K562 (cell line): ENCODE measurements around the gene SMIM29. TPM values are rescaled to one million over a fixed set of nuclear protein-coding genes. Genes with fewer than 3 reads are reported as not detected.

Source experiments
- ELF4 ChIP-seq: fragments of 450-650 bp; formaldehyde crosslinking; IDR thresholded peaks from 2 replicates; pipeline ENCODE4 v1.4.0; 2022; ENCODE audit warnings: missing genetic modification characterization
- FOXP4 ChIP-seq: sonication (generic); formaldehyde crosslinking; IDR thresholded peaks from 2 replicates; pipeline ENCODE4 v1.8.0; 2022; ENCODE audit warnings: mild to moderate bottlenecking, missing genetic modification reagents, borderline replicate concordance
- JUNB ChIP-seq: fragments of 450-650 bp; formaldehyde crosslinking; conservative IDR thresholded peaks from 2 replicates; pipeline ENCODE4 v1.4.0; 2020; ENCODE audit warnings: mild to moderate bottlenecking
- ZNF146 ChIP-seq: IDR thresholded peaks from one replicate; pipeline ENCODE4 v1.6.1; 2018; ENCODE audit warnings: missing compliant biosample characterization; ENCODE audit not compliant: unreplicated experiment
- ZNF175 ChIP-seq: fragments of 200-800 bp; sonication (Bioruptor generic); IDR thresholded peaks from 2 replicates; pipeline ENCODE4 v1.6.1; 2016; ENCODE audit warnings: low read depth, mild to moderate bottlenecking, missing genetic modification characterization, missing compliant biosample characterization
- ZNF449 ChIP-seq: fragments of 250-450 bp; sonication (Bioruptor Pico); IDR thresholded peaks from 2 replicates; pipeline ENCODE4 v1.8.0; 2022; ENCODE audit warnings: moderate library complexity, mild to moderate bottlenecking, inconsistent platforms
- ZNF75A ChIP-seq: fragments of 450-650 bp; formaldehyde crosslinking; IDR thresholded peaks from 2 replicates; pipeline ENCODE4 v1.4.0; 2020; ENCODE audit warnings: mild to moderate bottlenecking
- ZNF780A ChIP-seq: fragments of 250-450 bp; sonication (Bioruptor Pico); IDR thresholded peaks from 2 replicates; pipeline ENCODE4 v1.5.0; 2021; ENCODE audit warnings: mild to moderate bottlenecking
- polyA plus RNA-seq, 8 experiments: library from polyadenylated mRNA; depleted of rRNA in 4 of 8; stranded (reverse) in 5 of 8; unstranded in 3 of 8; fragments of >200 nt; fragmentation: Nextera tagmentation in 2 of 8; fragmentation: Illumina TruSeq in 1 of 8; extraction: Ambion mirVana in 2 of 8; extraction: Trizol in 1 of 8; gene quantifications; 2 replicates each; pipeline versions ENCODE4 v1.2.1 to v1.2.3, GENCODE V29; 2011 to 2014; ENCODE audit warnings: inconsistent platforms in 1 of 8, missing spikeins in 1 of 8
- total RNA-seq, 7 experiments: library from RNA; depleted of rRNA in 6 of 7; stranded (reverse); fragments of >200 nt in 6 of 7; fragmentation: Illumina TruSeq in 2 of 7; extraction: Trizol in 2 of 7; gene quantifications; 2 replicates each; pipeline versions ENCODE4 v1.2.1 to v1.2.3, GENCODE V29; 2011 to 2021; ENCODE audit warnings: low replicate concordance in 1 of 7
- TF ChIP-seq, protein P1 (sequence below): sonication (generic); formaldehyde crosslinking; IDR thresholded peaks from 2 replicates; pipeline ENCODE4 v1.8.1; 2023; ENCODE audit warnings: mild to moderate bottlenecking, missing genetic modification reagents
- TF ChIP-seq, protein P2 (sequence below): sonication (generic); formaldehyde crosslinking; IDR thresholded peaks from 2 replicates; pipeline ENCODE4 v1.8.1; 2023; ENCODE audit warnings: missing genetic modification reagents, mild to moderate bottlenecking, borderline replicate concordance
- TF ChIP-seq, protein P3 (sequence below), 2 experiments: IDR thresholded peaks; 2 replicates each; pipeline ENCODE4 v1.6.1; 2011; ENCODE audit warnings: borderline replicate concordance in 1 of 2, control low read depth in 1 of 2, low read depth in 1 of 2, low read length in 1 of 2, mild to moderate bottlenecking in 1 of 2, mixed read lengths in 1 of 2, moderate library complexity in 1 of 2; ENCODE audit not compliant: insufficient read depth in 1 of 2, insufficient read length in 1 of 2, poor library complexity in 1 of 2, severe bottlenecking in 1 of 2; ENCODE audit errors: extremely low read depth in 1 of 2

SMIM29 gene
- total and polyA plus RNA-seq, 9 of the 15 experiments (the other 6 are each of a cell fraction or from before 2014, with no cell fraction given), result 6.5 to 36.7 (median 20.9) TPM

- TF ChIP-seq FOXP4 (CRISPR knock-in tag) (peak; percentile 99), ZNF780A (CRISPR knock-in tag) (no peak), ZNF75A (CRISPR knock-in tag) (no peak), ZNF146 (CRISPR knock-in tag) (peak; percentile 37), JUNB (CRISPR knock-in tag) (no peak), ZNF175 (CRISPR knock-in tag) (no peak), ZNF449 (CRISPR knock-in tag) (no peak), ELF4 (0 out of 2 replicates have a peak, but pooled peaks have one; percentile 32)
- TF ChIP-seq, protein P1, sequence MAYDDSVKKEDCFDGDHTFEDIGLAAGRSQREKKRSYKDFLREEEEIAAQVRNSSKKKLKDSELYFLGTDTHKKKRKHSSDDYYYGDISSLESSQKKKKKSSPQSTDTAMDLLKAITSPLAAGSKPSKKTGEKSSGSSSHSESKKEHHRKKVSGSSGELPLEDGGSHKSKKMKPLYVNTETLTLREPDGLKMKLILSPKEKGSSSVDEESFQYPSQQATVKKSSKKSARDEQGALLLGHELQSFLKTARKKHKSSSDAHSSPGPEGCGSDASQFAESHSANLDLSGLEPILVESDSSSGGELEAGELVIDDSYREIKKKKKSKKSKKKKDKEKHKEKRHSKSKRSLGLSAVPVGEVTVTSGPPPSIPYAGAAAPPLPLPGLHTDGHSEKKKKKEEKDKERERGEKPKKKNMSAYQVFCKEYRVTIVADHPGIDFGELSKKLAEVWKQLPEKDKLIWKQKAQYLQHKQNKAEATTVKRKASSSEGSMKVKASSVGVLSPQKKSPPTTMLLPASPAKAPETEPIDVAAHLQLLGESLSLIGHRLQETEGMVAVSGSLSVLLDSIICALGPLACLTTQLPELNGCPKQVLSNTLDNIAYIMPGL (CRISPR knock-in tag), result peak; percentile 100
- TF ChIP-seq, protein P2, sequence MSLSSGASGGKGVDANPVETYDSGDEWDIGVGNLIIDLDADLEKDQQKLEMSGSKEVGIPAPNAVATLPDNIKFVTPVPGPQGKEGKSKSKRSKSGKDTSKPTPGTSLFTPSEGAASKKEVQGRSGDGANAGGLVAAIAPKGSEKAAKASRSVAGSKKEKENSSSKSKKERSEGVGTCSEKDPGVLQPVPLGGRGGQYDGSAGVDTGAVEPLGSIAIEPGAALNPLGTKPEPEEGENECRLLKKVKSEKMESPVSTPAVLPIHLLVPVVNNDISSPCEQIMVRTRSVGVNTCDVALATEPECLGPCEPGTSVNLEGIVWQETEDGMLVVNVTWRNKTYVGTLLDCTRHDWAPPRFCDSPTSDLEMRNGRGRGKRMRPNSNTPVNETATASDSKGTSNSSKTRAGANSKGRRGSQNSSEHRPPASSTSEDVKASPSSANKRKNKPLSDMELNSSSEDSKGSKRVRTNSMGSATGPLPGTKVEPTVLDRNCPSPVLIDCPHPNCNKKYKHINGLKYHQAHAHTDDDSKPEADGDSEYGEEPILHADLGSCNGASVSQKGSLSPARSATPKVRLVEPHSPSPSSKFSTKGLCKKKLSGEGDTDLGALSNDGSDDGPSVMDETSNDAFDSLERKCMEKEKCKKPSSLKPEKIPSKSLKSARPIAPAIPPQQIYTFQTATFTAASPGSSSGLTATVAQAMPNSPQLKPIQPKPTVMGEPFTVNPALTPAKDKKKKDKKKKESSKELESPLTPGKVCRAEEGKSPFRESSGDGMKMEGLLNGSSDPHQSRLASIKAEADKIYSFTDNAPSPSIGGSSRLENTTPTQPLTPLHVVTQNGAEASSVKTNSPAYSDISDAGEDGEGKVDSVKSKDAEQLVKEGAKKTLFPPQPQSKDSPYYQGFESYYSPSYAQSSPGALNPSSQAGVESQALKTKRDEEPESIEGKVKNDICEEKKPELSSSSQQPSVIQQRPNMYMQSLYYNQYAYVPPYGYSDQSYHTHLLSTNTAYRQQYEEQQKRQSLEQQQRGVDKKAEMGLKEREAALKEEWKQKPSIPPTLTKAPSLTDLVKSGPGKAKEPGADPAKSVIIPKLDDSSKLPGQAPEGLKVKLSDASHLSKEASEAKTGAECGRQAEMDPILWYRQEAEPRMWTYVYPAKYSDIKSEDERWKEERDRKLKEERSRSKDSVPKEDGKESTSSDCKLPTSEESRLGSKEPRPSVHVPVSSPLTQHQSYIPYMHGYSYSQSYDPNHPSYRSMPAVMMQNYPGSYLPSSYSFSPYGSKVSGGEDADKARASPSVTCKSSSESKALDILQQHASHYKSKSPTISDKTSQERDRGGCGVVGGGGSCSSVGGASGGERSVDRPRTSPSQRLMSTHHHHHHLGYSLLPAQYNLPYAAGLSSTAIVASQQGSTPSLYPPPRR (CRISPR knock-in tag), result 0 out of 2 replicates have a peak, but pooled peaks have one; percentile 56
- TF ChIP-seq, protein P3, sequence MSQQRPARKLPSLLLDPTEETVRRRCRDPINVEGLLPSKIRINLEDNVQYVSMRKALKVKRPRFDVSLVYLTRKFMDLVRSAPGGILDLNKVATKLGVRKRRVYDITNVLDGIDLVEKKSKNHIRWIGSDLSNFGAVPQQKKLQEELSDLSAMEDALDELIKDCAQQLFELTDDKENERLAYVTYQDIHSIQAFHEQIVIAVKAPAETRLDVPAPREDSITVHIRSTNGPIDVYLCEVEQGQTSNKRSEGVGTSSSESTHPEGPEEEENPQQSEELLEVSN (IDR thresholded peaks at IDR 0.05; ENCODE audit: borderline replicate concordance in 1 of 2, extremely low read depth in 1 of 2, insufficient read depth in 1 of 2, insufficient read length in 1 of 2, low read depth in 1 of 2, low read length in 1 of 2, poor library complexity in 1 of 2, severe bottlenecking in 1 of 2), result peak; percentile 99 to 100
These were observed 10.9 kb downstream of the SMIM29 start (continued) for GRCh38 chr6:34237722-34238584.
